HepG2 (cell line): Measurements from ENCODE around the gene CNNM4. TPM values are rescaled to one million over a fixed set of nuclear protein-coding genes. Genes with fewer than 3 reads are reported as not detected.

ENCODE experiments used
- ATAC-seq: fragments of 200-7000 bp; cut with Tn5 transposase; 3 replicates; pipeline ENCODE4 v1.9.1; 2020; ENCODE audit warnings: mild to moderate bottlenecking, moderate library complexity
- BruUV-seq: library from RNA; stranded (reverse); fragments of 400-500 nt; replicated peaks from 2 replicates; lab custom pipeline; 2021; lab: Mats Ljungman, UMichigan
- CTCF ChIA-PET: fragments of 300-600 bp; formaldehyde crosslinking; extraction: SDS; loops from one replicate; lab custom pipeline; 2021; ENCODE audit warnings: low total read pairs, inconsistent platforms, low intra/inter-chr PET ratio; lab: Yijun Ruan, JAX
- POLR2A ChIA-PET: fragments of 350-600 bp; sonication (Branson Sonifier 250); formaldehyde crosslinking; loops from one replicate; lab custom pipeline; 2020; ENCODE audit warnings: antibody characterized with exemption, inconsistent platforms; lab: Yijun Ruan, JAX
- DNase-seq: peaks from one replicate; pipeline ENCODE4 v3.0.0-alpha.2; 2015; ENCODE audit warnings: low spot score
- FAIRE-seq: peaks from 3 replicates; lab custom pipeline; 2011; peaks lifted over from hg19 to GRCh38; lab: Jason Lieb, UNC
- H2AFZ ChIP-seq: one replicate; pipeline ENCODE4 v1.6.1; 2011; ENCODE audit warnings: low read length, inconsistent platforms
- H3K27ac ChIP-seq: fragments of 300-600 bp; 3 replicates; pipeline ENCODE4 v1.8.0; 2011; ENCODE audit warnings: mixed run types, mild to moderate bottlenecking, mixed read lengths, low read length, inconsistent platforms; ENCODE audit not compliant: insufficient read depth; ENCODE audit errors: extremely low read length
- H3K27me3 ChIP-seq, 2 experiments: fragments of 200-600 bp in 1 of 2; 2 replicates in 1 of 2; 3 replicates in 1 of 2; pipeline versions ENCODE4 v1.6.0 to v1.8.0; 2011; ENCODE audit warnings: low read length in 2 of 2, mild to moderate bottlenecking in 2 of 2, moderate library complexity in 2 of 2, inconsistent platforms in 1 of 2; ENCODE audit not compliant: insufficient read depth in 2 of 2, control insufficient read depth in 1 of 2
- H3K36me3 ChIP-seq, 2 experiments: fragments of 200-600 bp in 1 of 2; replicated peaks in 1 of 2; 2 replicates in 1 of 2; 3 replicates in 1 of 2; pipeline versions ENCODE4 v1.5.1 to v1.8.0; 2011; ENCODE audit warnings: low read length in 2 of 2, inconsistent platforms in 1 of 2; ENCODE audit not compliant: insufficient read depth in 2 of 2, control insufficient read depth in 1 of 2
- H3K4me1 ChIP-seq: 2 replicates; pipeline ENCODE4 v1.5.1; 2012; ENCODE audit warnings: low read length, inconsistent platforms; ENCODE audit not compliant: insufficient read depth
- H3K4me2 ChIP-seq: 2 replicates; pipeline ENCODE4 v1.6.0; 2011; ENCODE audit warnings: low read depth, low read length, inconsistent platforms
- H3K4me3 ChIP-seq, 3 experiments: fragments of 200-600 bp in 1 of 3; sonication (generic), shearing (Covaris generic) in 1 of 3; replicated peaks in 1 of 3; 2 replicates each; pipeline ENCODE4 v1.5.1; 2011 to 2016; ENCODE audit warnings: low read length in 3 of 3, inconsistent platforms in 2 of 3, low read depth in 2 of 3, mild to moderate bottlenecking in 2 of 3, control low read depth in 1 of 3, mixed read lengths in 1 of 3; ENCODE audit not compliant: insufficient read depth in 1 of 3
- H3K79me2 ChIP-seq: one replicate; pipeline ENCODE4 v1.6.1; 2011; ENCODE audit warnings: low read length, inconsistent platforms; ENCODE audit not compliant: insufficient read depth
- H3K9ac ChIP-seq: 2 replicates; pipeline ENCODE4 v1.6.0; 2011; ENCODE audit warnings: mild to moderate bottlenecking, low read depth, low read length, inconsistent platforms; ENCODE audit not compliant: insufficient read depth
- H3K9me3 ChIP-seq: 2 replicates; pipeline ENCODE4 v1.5.1; 2012; ENCODE audit warnings: mild to moderate bottlenecking, low read length
- H4K20me1 ChIP-seq: 2 replicates; pipeline ENCODE4 v1.6.0; 2011; ENCODE audit warnings: inconsistent platforms, mild to moderate bottlenecking, low read length, moderate library complexity; ENCODE audit not compliant: insufficient read depth
- E2F5 ChIP-seq: sonication (generic); formaldehyde crosslinking; conservative IDR thresholded peaks from 2 replicates; pipeline ENCODE4 v1.4.0; 2020; ENCODE audit warnings: missing genetic modification reagents
- NFE2L2 ChIP-seq: fragments of 150-350 bp; IDR thresholded peaks from 2 replicates; pipeline ENCODE4 v1.6.1; 2014; ENCODE audit warnings: low read length
- ZBTB34 ChIP-seq: sonication (generic); formaldehyde crosslinking; IDR thresholded peaks from 2 replicates; pipeline ENCODE4 v1.8.0; 2022; ENCODE audit warnings: mild to moderate bottlenecking, missing genetic modification reagents
- ZKSCAN8 ChIP-seq: IDR thresholded peaks from 2 replicates; pipeline ENCODE4 v1.6.1; 2016; ENCODE audit warnings: borderline replicate concordance, missing genetic modification reagents, missing compliant biosample characterization
- ZNF101 ChIP-seq: sonication (generic); formaldehyde crosslinking; IDR thresholded peaks from 2 replicates; pipeline ENCODE4 v1.4.0; 2020; ENCODE audit warnings: mild to moderate bottlenecking, low read depth, missing genetic modification reagents, borderline replicate concordance
- ZNF121 ChIP-seq: sonication (generic); formaldehyde crosslinking; IDR thresholded peaks from 2 replicates; pipeline ENCODE4 v1.5.0; 2020; ENCODE audit warnings: mild to moderate bottlenecking, missing genetic modification reagents
- ZNF543 ChIP-seq: sonication (generic); formaldehyde crosslinking; IDR thresholded peaks from 2 replicates; pipeline ENCODE4 v1.4.0; 2020; ENCODE audit warnings: mild to moderate bottlenecking, missing genetic modification reagents
- in situ Hi-C: cut with HindIII; loops from 2 replicates; pipeline ENCODE4 v1.10.0; 2017; ENCODE audit warnings: low pct_unique_long_range_greater_than_20kb; ENCODE audit not compliant: extremely low pct_ligation_motif_present
- intact Hi-C: fragments of 100-400 bp; cut with micrococcal nuclease; formaldehyde crosslinking; loops from one replicate; pipeline ENCODE4 v1.10.0; 2022; ENCODE audit not compliant: unreplicated experiment
- polyA plus RNA-seq, 8 experiments: library from polyadenylated mRNA; depleted of rRNA in 3 of 8; stranded (reverse) in 7 of 8; unstranded in 1 of 8; fragments of >200 nt; fragmentation: Illumina TruSeq in 4 of 8; extraction: Trizol in 4 of 8; gene quantifications; 2 replicates each; pipeline versions ENCODE4 v1.2.1 to v1.2.3, GENCODE V29; 2011 to 2016; ENCODE audit warnings: low read depth in 4 of 8, missing spikeins in 1 of 8, mixed read lengths in 1 of 8; ENCODE audit not compliant: insufficient read depth in 1 of 8
- total RNA-seq, 5 experiments: library from RNA; depleted of rRNA; stranded (reverse); fragments of >200 nt; fragmentation: Illumina TruSeq; extraction: Trizol; gene quantifications; 2 replicates each; pipeline ENCODE4 v1.2.3, GENCODE V29; 2016; ENCODE audit warnings: low read depth in 1 of 5
- TF ChIP-seq, protein P1 (sequence below): sonication (generic); formaldehyde crosslinking; IDR thresholded peaks from 2 replicates; pipeline ENCODE4 v1.5.1; 2020; ENCODE audit warnings: missing genetic modification reagents, mild to moderate bottlenecking, borderline replicate concordance
- TF ChIP-seq, protein P2 (sequence below): sonication (generic); formaldehyde crosslinking; IDR thresholded peaks from 2 replicates; pipeline ENCODE4 v1.8.1; 2023; ENCODE audit warnings: mild to moderate bottlenecking, moderate library complexity, missing genetic modification reagents

Gene CNNM4
- total and polyA plus RNA-seq, 2 of the 13 experiments (the other 11 are each of a cell fraction or from before 2014, with no cell fraction given): 5.9 to 8.4 TPM

DNA sequence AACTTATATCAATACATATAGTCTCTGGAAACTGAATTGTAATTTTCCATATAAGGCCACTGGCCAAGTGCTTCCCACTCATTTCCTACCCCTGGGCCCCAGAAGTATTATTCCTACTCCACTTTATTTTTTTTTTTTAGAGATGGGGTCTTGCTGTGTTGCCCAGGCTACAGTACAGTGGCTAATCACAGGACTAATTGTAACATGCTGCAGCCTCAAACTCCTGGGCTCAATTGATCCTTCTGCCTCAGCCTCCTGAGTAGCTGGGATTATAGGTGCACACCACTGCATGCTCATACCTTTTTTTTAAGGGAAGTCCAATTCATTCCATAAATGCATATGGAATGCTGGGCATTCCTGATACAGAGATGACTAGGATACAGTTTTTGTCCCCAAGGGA, 6.4 kb upstream of the CNNM4 start:
- DNase-seq: no peak
- no peak overlapping the region for H3K4me3 ChIP-seq
- CTCF ChIA-PET: no interaction called here
- H3K4me2 ChIP-seq: no peak overlapping the region
- POLR2A ChIA-PET: no interaction called here
- H3K4me1 ChIP-seq: peaks cover 12% of the 10 kb centered on the region
- TF ChIP-seq, protein P1, sequence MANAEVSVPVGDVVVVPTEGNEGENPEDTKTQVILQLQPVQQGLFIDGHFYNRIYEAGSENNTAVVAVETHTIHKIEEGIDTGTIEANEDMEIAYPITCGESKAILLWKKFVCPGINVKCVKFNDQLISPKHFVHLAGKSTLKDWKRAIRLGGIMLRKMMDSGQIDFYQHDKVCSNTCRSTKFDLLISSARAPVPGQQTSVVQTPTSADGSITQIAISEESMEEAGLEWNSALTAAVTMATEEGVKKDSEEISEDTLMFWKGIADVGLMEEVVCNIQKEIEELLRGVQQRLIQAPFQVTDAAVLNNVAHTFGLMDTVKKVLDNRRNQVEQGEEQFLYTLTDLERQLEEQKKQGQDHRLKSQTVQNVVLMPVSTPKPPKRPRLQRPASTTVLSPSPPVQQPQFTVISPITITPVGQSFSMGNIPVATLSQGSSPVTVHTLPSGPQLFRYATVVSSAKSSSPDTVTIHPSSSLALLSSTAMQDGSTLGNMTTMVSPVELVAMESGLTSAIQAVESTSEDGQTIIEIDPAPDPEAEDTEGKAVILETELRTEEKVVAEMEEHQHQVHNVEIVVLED (CRISPR knock-in tag): no peak
- TF ChIP-seq ZKSCAN8 (no peak), ZBTB34 (CRISPR knock-in tag) (no peak), NFE2L2 (no peak), ZNF121 (CRISPR knock-in tag) (peak; percentile 65), ZNF543 (CRISPR knock-in tag) (no peak), E2F5 (CRISPR knock-in tag) (no peak), ZNF101 (CRISPR knock-in tag) (no peak)
- TF ChIP-seq, protein P2, sequence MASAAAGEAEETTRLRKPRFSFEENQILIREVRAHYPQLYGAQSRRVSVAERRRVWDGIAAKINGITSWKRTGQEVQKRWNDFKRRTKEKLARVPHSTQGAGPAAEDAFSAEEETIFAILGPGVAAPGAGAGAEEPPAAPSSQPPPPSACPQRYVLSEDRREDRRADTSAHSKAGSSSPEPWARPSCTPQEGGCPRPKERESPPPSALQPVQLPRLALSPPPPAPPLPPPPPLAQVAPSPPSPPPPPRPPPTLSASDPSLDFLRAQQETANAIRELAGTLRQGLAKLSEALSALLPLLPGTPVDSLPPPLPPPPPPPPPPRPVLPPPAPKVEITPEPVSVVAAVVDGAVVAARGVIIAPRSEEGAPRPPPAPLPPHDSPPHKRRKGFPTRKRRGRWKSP (CRISPR knock-in tag): no peak
- intact Hi-C loops: no loop called here
- ATAC-seq: no peak
- in situ Hi-C loops: no loop called here
- H3K9me3 ChIP-seq: no peaks in the 10 kb centered on the region
- no peaks in the 10 kb centered on the region for H3K36me3 ChIP-seq
- H3K79me2 ChIP-seq: no peaks in the 10 kb centered on the region
- no peaks in the 10 kb centered on the region for H4K20me1 ChIP-seq
- H3K27ac ChIP-seq: no peak overlapping the region
- BruUV-seq: no TSS peak
- H3K9ac ChIP-seq: no peak overlapping the region
- H2AFZ ChIP-seq: no peak overlapping the region
- FAIRE-seq: no peak
- H3K27me3 ChIP-seq: peaks cover 3 to 16% of the 10 kb centered on the region in 2 experiments; a peak in 3 of 5 replicates
